Stimulated activated CD4-positive, alpha-beta T cell treated with anti-CD3 and anti-CD28 coated beads, Interleukin-4, amount 100 ng/mL, for 1 hour (primary cell): ENCODE measurements around the gene STK24.
"Not testable (repeated sequence)": the region's sequence is repeated elsewhere in the genome, so short reads cannot be mapped to it uniquely, and the experiment has no call there.

ENCODE experiments used
- DNase-seq: peaks from one replicate; pipeline ENCODE4 v3.0.0-alpha.2; 2020

Gene STK24

DNA sequence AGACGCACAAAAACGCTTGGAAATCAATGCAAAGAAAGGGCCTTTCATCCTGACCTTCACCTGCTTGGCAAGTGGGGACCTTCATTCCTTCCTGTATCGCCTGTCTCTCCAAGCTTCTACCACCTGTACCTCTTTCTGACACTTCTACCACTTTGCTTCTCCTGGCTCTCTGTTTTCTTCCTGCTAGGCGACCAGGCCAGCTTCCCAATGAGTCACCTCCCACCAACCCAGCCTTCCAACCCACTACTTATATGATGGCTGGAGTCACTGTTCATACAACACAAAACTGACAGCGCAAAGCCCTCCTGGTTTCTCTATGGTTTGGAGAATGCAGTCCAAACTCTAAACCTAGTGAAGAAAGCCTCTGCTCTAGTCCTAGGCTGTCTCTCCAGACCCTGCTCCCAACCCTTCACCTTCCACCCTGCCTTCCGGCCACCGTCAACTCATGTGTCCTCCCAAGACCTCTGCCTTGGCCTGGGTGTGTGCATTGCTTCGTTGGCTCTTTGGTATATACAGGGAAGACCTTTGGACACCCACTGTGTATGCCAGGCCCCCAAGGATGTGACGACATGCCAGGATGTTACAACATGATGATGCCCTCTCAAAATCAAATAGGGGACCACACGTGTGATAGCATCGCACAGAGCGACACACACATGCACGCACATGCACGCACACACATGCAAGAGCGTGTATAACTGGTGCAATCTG is 148.5 kb downstream of the STK24 start:
- DNase-seq, result no peak

- DNase-seq, result no peak
These were observed 149.4 kb downstream of the STK24 start for GRCh38 chr13:98427331-98427995.

- DNase-seq, result no peak
These were observed 153.5 kb downstream of the STK24 start for GRCh38 chr13:98423417-98423816.

DNA sequence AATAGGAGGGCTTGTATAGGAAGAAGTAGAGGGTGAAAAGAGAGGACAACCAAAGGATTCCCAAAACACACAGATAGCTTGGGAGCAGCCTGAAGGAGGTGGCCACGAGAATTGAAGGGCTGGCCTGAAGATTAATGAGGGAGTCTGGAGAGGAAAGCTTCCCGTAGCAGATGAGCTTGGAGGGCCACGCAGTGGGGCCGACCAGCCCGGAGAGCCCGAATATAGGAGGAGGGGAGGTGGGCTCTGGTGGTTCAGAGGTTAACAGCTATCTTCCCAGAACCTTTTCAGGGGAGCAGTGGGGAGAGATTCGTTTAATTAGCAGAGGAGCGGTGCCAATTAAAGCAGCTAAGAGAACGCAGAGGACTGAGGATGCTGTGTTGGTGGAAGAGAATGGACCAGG is 154.9 kb downstream of the STK24 start:
- DNase-seq, result no peak

- DNase-seq, result no peak
These were observed 156.2 kb downstream of the STK24 start for GRCh38 chr13:98420554-98421175.

- DNase-seq, result no peak
These were observed 156.9 kb downstream of the STK24 start for GRCh38 chr13:98419786-98420553.

DNA sequence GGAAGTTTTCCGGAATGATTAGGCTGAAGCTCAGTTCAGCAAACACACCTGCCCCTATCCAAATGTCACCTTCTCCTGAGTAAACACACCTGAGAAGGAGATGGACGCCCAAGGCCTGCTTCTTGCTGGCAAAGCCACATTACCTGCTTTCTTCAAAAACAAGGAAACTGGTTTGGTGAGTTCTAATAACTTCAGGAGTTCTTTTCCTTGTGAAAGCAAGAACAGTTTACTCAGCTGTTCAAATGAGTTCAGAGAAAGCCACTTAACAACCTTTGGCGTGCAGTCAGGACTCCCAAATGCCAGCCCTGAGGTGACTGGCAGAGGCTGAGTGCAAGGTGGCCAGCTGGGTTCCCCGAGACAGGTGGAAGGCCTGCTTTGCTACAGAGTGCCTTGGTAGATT is 160.5 kb downstream of the STK24 start:
- no peak for DNase-seq

GRCh38 chr13:98415326-98416070 is 161.4 kb downstream of the STK24 start:
- no peak for DNase-seq

GRCh38 chr13:98413796-98414195 is 163.1 kb downstream of the STK24 start:
- no peak for DNase-seq

DNA sequence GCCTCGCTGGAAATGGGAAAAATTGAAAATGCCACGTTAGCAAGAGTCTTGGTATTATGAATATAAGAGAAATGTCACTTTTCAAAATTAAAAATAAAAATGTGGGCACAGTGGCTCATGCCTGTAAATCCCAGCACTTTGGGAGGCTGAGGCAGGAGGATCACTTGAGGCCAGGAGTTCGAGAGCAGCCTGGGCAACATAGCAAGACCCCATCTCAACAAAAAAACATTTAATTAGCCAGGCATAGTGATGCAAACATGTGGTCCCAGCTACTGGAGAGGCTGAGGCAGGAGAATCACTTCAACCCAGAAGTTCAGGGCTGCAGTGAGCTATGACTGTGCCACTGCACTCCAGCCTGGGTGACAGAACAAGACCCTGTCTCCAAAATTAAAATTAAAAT is 163.6 kb downstream of the STK24 start:
- not testable (repeated sequence) for DNase-seq

GRCh38 chr13:98411617-98412265 is 165.2 kb downstream of the STK24 start:
- no peak for DNase-seq

- DNase-seq, result no peak
These were observed 165.9 kb downstream of the STK24 start for GRCh38 chr13:98411013-98411412.

- DNase-seq, result no peak
These were observed 166.3 kb downstream of the STK24 start for GRCh38 chr13:98410612-98411011.

- DNase-seq, result no peak
These were observed 167.6 kb downstream of the STK24 start for GRCh38 chr13:98409281-98409680.

DNA sequence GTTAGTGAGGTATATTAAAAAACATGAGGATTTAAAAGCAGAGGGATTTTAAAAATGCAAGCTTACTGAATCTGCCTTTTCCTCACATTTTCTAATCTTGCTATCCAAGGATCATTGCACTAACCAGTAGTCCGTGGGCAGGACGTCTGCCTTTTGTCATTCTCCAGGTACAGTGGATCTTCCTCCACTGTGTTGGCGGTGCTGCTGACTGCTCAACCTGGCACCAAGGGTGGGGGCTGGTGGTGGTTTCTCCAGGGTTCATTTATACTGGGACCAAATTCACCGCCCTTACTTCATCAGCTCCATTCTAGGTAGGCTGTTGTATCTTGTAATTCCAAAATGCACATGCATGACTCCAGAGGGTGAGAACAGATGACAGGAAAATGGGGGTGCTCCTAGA is 169.3 kb downstream of the STK24 start:
- DNase-seq, result no peak

DNA sequence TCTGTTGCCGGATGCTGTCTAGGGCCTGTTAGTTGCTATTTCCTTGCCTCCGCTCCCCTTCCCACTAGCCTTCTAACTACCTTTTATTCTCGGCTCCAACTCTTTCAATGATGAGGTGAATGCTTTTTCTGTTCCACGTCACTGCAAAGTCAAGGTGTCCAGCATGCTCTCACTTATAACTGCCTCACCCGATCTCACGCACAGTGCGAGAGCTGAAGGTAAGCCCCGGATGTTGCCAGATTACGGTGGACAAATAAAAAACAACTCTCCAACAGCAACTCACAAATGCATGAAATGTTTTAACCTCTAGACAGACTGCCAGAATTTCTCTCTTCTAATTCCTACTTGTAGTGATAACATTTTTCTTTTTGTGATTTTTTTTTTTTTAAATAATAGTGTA is 169.9 kb downstream of the STK24 start:
- DNase-seq, result no peak

DNA sequence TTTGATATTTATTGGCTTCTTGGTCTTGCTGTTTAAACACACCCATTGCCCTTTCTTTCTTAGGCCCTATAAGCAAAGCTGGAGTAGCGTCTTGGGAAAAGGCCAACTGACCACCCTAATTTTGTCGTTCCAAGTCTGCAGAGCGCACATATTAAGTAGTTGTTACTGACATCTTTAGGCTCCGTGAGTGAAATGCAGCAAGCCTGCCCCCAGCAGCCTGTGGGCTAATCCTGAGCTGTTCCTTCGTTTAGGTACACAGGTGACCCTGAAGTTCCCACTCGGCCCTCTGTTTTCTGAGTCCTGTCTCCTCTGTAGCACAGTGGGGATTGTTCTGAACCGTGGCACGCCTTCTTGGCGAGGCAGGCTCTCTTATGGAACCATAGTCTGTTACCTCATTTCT is 170.5 kb downstream of the STK24 start:
- DNase-seq, result no peak

DNA sequence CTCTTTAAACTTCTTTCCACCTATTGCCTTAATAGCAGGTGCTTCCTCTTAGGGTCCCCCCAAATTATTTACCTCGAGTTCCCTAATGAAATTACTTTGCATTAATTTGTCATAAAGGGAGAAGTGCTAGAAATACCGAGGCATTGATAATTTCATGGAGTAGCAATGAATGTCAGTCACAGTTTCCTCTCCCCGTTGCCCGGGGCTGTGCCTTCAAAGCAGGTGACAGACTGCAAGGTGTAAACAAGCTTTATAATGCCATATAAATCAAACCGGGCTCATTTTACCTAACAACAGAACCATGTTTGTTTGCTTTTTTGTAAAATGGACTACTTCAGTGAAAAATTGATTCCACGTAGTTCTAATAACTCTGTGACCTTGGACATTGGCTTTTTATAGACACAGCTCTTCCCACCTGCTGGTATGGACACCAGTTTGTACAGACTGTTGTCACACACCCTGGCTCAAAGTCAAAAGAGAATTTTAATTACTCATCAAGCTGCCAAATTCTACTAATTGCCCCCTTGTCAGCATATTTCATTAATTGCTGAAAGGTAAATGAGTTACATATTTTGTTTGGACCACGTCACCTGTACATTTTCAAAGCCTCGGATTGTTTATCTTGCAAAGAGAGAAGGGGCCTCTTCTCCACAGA is 171.1 kb downstream of the STK24 start:
- no peak for DNase-seq

DNA sequence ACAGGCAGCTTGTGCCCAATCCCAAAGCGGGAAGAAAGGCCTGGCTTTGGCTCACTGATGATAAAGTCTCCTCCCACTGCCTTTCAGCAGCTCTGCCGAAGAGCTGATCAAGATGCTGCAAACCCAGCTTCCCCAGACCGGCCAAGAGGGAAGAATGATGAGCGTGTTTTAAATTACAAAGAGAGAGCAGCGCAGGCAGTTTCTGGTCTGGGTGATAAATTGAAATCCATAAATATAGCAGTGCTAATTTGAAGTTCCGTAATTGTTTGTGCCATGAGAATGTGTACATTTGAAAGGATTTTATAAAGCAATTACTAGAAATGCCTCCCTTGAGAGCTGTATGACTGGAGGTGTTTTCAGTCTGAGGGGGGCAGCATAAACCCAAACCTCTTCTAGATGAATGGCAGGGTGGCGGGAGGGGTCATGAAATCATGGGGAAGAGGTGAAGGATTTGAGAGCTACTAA is 171.8 kb downstream of the STK24 start:
- no peak for DNase-seq

DNA sequence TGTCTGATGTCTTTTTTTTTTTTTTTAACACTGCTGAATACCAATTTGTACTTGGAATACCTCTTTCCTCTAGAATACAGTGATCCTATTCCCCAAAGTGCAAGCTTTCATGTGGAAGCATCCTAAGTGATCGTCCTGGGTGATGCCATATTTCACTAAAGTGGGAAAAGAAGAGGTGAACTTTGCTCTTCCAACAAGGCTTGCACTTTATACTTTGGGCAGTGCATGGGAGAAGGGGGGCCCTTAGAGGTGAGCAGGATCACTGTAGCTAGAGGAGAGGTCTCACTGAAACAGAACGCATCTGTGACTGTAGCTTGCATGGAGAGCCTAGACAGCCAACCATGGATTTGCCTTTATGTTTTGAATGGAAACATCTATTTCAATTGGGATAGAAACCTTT is 173.8 kb downstream of the STK24 start:
- DNase-seq, result no peak

DNA sequence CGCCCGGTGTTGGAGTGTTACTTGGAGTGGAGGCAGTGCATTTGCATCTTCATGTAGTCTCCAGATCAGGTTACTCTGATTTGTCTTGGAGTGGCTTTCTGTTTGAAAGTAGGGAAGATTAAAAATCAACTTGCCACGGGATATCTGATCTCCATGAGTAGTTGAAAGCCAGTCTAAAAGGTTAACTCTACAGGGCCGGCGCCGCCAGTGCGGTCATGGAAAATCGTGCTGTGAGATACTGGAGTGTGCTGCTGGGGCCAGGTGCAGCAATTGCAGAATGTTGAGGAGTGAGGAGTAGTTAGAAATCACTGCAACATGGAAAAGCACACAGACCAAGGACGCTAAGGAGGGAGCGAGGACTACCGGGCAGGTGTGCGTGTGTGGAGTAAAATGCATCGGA is 175.0 kb downstream of the STK24 start:
- DNase-seq, result no peak

DNA sequence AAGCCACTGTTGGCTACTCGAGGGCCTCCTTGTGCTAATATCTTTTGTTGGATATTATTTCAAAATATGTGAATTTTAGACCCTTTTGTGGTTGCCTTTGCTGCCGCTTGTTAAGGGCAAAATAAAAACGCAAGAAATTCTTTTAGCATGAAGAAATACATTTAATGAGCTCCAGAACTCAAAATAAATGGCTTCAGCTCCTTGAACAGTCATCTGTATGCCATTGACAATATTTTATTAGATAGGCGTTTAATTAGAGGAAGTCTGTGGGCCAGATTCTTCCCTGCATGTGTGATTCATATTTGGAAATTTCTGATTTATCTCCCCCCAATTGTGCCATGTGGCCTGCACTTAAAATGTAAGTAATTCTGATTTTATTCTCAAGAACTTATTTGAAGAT is 177.2 kb downstream of the STK24 start:
- DNase-seq, result no peak
